ENCODE data around the gene PSMF1.
"Not testable (repeated sequence)": the region's sequence is repeated elsewhere in the genome, so short reads cannot be mapped to it uniquely, and the experiment has no call there.

The PSMF1 gene

DNA sequence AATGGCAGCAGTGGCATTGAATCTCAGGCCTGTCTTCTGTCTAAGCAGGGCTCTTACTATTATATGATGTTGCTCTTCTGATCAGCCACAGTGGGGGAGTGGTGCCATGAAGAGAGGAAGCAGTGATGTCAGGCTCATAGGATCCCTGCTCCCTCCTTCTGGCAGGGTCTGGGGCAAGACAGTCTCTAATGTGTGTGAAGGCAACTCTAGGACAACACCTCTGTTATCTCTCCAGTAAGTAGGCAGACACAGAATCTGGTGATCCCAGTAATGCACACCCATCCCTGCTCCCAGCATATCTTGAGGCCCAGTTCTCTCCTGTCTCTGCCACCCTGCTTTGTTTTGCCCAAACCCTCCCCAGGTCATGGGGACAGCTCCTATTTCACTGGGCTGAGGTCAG is 93.6 kb downstream of the PSMF1 start:
- DNase-seq (ENCODE audit: low spot score), result no peak
- TF ChIP-seq, protein P1, sequence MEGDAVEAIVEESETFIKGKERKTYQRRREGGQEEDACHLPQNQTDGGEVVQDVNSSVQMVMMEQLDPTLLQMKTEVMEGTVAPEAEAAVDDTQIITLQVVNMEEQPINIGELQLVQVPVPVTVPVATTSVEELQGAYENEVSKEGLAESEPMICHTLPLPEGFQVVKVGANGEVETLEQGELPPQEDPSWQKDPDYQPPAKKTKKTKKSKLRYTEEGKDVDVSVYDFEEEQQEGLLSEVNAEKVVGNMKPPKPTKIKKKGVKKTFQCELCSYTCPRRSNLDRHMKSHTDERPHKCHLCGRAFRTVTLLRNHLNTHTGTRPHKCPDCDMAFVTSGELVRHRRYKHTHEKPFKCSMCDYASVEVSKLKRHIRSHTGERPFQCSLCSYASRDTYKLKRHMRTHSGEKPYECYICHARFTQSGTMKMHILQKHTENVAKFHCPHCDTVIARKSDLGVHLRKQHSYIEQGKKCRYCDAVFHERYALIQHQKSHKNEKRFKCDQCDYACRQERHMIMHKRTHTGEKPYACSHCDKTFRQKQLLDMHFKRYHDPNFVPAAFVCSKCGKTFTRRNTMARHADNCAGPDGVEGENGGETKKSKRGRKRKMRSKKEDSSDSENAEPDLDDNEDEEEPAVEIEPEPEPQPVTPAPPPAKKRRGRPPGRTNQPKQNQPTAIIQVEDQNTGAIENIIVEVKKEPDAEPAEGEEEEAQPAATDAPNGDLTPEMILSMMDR (IDR thresholded peaks at IDR 0.05; ENCODE audit: extremely low read depth, insufficient read depth, missing control alignments), result no peak
- in situ Hi-C loops (cut with MboI; ENCODE audit: low pct_unique_long_range_greater_than_20kb, low sequenced_read_pairs, unreplicated experiment), result loop anchor here (25.0 kb wide), 1 partner anchor 400 kb away; no protein-coding TSS in a partner anchor

DNA sequence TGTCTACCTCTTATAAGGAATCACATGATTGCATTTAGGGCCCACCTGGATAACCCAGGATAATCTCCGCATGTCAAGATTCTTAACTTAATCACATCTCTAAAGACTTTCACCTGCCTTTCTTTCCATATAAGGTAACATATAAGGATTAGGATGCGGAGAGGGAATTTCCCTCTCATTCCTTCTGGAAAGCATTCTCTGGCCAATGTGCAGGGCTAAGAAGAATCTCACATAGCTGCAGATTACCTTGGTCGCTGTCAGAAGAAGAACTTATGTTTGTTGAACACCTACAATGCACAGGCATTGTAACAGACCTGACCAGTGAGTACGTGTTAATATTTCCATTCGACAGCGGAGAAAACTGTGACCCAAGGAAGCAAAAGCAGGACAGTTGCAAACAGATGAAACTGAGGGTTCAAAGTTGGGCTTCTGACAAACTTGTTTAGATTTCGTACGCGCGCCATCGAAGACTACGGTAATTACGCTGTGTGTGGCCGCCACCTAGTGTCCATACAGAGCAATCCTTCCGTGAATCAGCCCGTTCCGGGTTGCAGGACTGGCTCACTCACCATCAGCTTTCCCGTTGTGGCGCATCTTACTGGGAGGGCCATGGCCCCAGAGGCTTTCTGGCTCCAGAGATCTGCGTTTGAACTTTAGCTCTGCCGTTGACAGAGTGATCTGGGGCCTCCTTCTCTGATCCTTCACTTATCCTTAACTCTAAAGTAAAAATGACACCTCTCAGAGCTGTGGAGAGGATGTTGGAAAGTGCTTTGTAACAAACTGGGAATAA is 94.4 kb downstream of the PSMF1 start:
- TF ChIP-seq, protein P1 (IDR thresholded peaks at IDR 0.05; ENCODE audit: extremely low read depth, insufficient read depth, missing control alignments), result peak; percentile 91
- peak; percentile 70 for DNase-seq (ENCODE audit: low spot score)
- in situ Hi-C loops (cut with MboI; ENCODE audit: low pct_unique_long_range_greater_than_20kb, low sequenced_read_pairs, unreplicated experiment), result loop anchor here (25.0 kb wide), 1 partner anchor 401 kb away; no protein-coding TSS in a partner anchor

DNA sequence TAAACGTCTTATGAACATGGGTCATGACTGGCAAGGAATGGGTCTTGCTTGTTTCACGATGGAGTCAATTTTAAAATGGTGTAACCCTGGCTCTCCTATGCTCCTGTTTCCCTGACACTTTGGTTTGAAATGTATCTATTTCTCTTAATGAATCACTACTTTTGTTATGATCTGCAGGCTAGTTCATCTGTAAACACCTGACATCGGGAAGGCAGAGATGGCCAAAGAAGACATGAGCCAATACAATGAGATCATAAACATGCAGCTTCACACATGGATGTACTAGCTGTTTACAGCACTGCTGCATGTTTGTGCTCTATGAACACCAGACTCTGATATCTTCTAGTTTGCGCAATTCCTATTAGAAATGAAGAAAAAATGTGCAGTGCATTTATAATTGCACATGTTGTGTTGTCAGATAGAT is 96.4 kb downstream of the PSMF1 start:
- in situ Hi-C loops (cut with MboI; ENCODE audit: low pct_unique_long_range_greater_than_20kb, low sequenced_read_pairs, unreplicated experiment), result loop anchor here (25.0 kb wide), 1 partner anchor 403 kb away; no protein-coding TSS in a partner anchor
- TF ChIP-seq, protein P1 (IDR thresholded peaks at IDR 0.05; ENCODE audit: extremely low read depth, insufficient read depth, missing control alignments), result no peak
- no peak for DNase-seq (ENCODE audit: low spot score)

DNA sequence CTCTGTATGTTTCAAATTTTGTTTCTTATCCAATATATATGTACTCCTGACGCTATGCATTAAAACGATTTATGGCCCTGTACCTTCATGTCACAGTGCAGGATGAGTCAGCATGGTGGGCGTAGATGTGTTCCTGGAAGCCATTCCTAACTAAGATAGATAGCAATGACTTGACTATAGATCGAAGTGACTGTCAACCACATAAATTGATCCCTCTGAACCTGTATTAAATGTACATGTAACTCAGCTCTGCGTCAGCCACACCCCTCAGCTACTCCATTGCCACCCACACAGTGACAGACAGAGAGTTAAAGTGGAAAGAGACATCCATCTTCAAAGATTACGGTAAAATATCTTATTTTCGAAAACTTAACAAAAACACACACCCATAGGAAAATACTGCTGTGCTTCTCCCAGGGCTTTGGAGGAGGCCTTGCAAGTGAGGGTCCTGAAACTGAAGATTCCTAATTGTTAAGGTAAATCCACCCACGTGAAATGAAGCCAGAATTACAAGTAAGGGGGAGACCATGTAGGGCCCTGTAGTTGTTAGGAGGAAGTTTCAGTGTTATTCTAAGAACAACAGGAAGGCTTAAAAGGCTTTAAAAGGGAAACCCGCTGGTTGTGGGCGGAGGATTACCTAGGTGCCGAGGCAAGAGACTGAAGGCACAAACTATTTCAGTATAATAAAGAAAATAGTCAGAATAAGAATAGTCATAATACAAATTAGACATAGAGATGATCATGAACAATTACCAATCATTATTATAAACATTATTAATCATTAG is 97.2 kb downstream of the PSMF1 start:
- TF ChIP-seq, protein P1 (IDR thresholded peaks at IDR 0.05; ENCODE audit: extremely low read depth, insufficient read depth, missing control alignments), result no peak
- no peak for DNase-seq (ENCODE audit: low spot score)
- in situ Hi-C loops (cut with MboI; ENCODE audit: low pct_unique_long_range_greater_than_20kb, low sequenced_read_pairs, unreplicated experiment), result loop anchor here (25.0 kb wide), 1 partner anchor 403 kb away; no protein-coding TSS in a partner anchor

DNA sequence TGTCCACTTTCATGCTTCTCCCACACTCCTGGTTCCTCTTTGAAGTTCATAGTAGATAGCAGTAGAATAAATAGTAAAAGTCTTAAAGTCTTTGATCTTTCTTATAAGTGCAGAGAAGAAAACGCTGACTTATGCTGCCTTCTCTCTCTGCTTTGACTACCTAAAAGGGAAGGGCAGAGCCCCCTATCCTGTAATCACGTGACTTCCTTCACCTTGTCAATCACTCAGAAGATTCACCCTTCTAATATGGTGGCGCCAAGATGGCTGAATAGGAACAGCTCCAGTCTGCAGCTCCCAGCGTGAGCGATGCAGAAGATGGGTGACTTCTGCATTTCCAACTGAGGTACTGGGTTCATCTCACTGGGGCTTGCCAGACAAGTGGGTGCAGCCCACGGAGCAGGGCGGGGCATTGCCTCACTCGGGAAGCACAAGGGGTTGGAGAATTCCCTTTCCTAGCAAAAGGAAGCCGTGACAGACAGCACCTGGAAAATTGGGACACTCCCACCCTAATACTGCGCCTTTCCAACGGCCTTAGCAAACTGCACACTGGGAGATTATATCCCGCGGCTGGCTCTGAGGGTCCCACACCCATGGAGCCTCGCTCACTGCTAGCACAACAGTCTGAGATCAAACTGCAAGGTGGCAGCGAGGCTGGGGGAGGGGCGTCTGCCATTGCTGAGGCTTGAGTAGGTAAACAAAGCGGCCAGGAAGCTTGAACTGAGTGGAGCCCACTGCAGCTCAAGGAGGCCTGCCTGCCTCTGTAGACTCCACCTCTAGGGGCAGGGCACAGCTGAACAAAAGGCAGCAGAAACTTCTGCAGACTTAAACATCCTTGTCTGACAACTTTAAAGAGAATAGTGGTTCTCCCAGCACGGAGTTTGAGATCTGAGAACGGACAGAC is 98.4 kb downstream of the PSMF1 start:
- in situ Hi-C loops (cut with MboI; ENCODE audit: low pct_unique_long_range_greater_than_20kb, low sequenced_read_pairs, unreplicated experiment), result loop anchor here (25.0 kb wide), 1 partner anchor 404 kb away; no protein-coding TSS in a partner anchor
- DNase-seq (ENCODE audit: low spot score), result not testable (repeated sequence)

Measured in GM13977 (cell line).